Measurements from ENCODE around the gene NR2C2AP. TPM values are rescaled to one million over a fixed set of nuclear protein-coding genes. Genes with fewer than 3 reads are reported as not detected.

The NR2C2AP gene
- total and polyA plus RNA-seq, 2 of the 13 experiments (the other 11 are each of a cell fraction or from before 2014, with no cell fraction given) = 12.2 to 26.8 TPM

DNA sequence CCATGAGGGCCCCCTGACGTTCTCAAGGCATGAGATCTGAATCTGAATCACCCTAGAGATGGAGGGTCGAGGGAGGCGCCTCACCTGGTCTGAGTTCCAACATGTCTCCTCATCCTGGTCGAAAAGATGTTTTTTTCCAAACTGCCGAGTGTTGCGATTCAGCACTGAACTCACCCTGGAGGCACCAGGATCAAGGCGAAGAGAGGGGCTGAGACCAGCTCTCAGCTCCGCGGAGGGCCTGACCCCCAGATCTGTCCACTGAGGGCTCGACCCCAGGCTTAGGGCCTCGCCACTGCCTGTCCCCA lies 555 bp downstream of the NR2C2AP start (continued):
- TF ChIP-seq ZNF230 (CRISPR knock-in tag; IDR thresholded peaks at IDR 0.05) (no peak), ZNF30 (CRISPR knock-in tag; IDR thresholded peaks at IDR 0.05) (no peak), ZNF124 (CRISPR knock-in tag; IDR thresholded peaks at IDR 0.05) (no peak), ZNF784 (CRISPR knock-in tag; IDR thresholded peaks at IDR 0.05; ENCODE audit: borderline replicate concordance) (0 out of 2 replicates have a peak, but pooled peaks have one; percentile 62), MAX (IDR thresholded peaks at IDR 0.05) (no peak), ZNF274 (CRISPR knock-in tag; IDR thresholded peaks at IDR 0.05) (peak; percentile 49; the same call in 1 of the 2 replicates), ZNF598 (CRISPR knock-in tag; IDR thresholded peaks at IDR 0.05; ENCODE audit: borderline replicate concordance) (0 out of 2 replicates have a peak, but pooled peaks have one; percentile 36), FOXO4 (CRISPR knock-in tag; conservative IDR thresholded peaks at IDR 0.05) (no peak)

DNA sequence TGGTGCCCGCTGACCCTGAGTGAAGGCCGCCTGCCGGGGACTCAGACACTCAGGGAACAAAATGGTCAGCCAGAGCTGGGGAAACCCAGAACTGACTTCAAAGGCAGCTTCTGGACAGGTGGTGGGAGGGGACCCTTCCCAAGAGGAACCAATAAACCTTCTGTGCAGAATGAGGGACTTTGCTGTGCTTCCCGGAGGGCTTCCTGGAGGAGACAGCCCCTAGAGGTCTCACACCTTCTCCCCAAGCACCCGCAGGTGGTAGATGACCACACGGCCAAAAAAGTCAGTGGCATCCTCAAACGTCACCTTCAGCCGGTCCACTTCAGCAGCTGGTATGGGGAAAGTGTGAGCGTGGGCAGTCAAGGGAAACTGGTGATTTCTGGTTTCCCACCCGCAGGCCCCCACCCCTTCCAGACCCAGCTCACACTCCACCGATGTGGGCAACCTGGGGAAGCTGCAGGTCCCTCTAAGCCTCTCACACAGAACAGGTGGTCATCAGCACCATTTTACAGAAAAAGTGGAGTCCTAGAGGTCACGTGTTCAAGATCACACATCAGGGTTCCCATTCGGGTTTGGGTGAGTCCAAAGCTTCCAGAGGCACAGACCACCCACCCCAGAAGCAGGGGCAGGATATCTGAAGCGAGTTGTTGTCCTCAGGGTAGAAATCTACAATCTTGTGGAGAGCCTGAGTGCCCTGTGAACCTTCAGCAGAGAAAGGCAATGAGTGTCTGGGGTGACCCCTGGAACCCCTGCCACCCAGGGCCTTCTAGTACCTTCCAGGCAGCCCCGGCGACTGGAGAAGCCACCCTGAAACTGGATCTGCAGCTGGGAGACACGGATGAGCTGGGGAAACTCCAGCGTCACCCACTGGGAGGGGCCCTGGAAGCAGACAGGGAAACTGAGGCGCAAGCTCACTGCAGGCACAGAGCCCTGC lies 1.2 kb downstream of the NR2C2AP start:
- Histone ChIP-seq H4K20me1 (ENCODE audit: insufficient read depth, low read length) (no peaks in the 10 kb centered on the region), H3K4me2 (ENCODE audit: low read depth, low read length) (peak overlapping the region; percentile 89), H3K9ac (ENCODE audit: insufficient read depth, low read depth, low read length) (peak overlapping the region; percentile 83), H3K4me3 (replicated peaks in 1 of 3; ENCODE audit: insufficient read depth in 1 of 3, low read depth in 2 of 3, low read length in 3 of 3) (peak overlapping the region; percentile 76 to 93 (median 90)), H3K36me3 (replicated peaks in 1 of 2; ENCODE audit: control insufficient read depth in 1 of 2, insufficient read depth in 2 of 2, low read length in 2 of 2) (peaks cover 0 to 23% of the 10 kb centered on the region in 2 experiments; a peak in 3 of 5 replicates), H3K9me3 (ENCODE audit: low read length) (no peaks in the 10 kb centered on the region), H3K27me3 (ENCODE audit: control insufficient read depth in 1 of 2, insufficient read depth in 2 of 2, low read length in 2 of 2) (peaks cover 3 to 11% of the 10 kb centered on the region in 2 experiments; a peak in 2 of 5 replicates), H3K79me2 (ENCODE audit: insufficient read depth, low read length) (peaks cover 19% of the 10 kb centered on the region), H3K27ac (ENCODE audit: extremely low read length, insufficient read depth, low read length) (no peak overlapping the region), H2AFZ (ENCODE audit: low read length) (no peak overlapping the region), H3K4me1 (ENCODE audit: insufficient read depth, low read length) (peaks cover 13% of the 10 kb centered on the region)
- intact Hi-C loops (cut with micrococcal nuclease; ENCODE audit: unreplicated experiment) = no loop called here
- no TSS peak for BruUV-seq (replicated peaks)
- 94% methylated on average over 6 of the region's 19 CpGs for WGBS (ENCODE audit: low lambda C conversion rate)
- DNase-seq (ENCODE audit: low spot score) (no peak), FAIRE-seq (no peak), ATAC-seq (no peak)
- in situ Hi-C loops (cut with HindIII; ENCODE audit: extremely low pct_ligation_motif_present, low pct_unique_long_range_greater_than_20kb) = no loop called here
- ChIA-PET POLR2A (interaction anchor here (0.6 to 3.7 kb wide), 5 partner anchors 9 to 45 kb away, joined by 3 to 43 read pairs (median 9); partner anchors contain the start of genes BORCS8 and RFXANK), CTCF (ENCODE audit: low intra/inter-chr PET ratio, low total read pairs) (no interaction called here)
- TF ChIP-seq CREM (IDR thresholded peaks at IDR 0.05) = no peak
- TF ChIP-seq CREM (CRISPR knock-in tag; IDR thresholded peaks at IDR 0.05) = no peak
- TF ChIP-seq ZFP36 (IDR thresholded peaks at IDR 0.05; ENCODE audit: borderline replicate concordance, low read depth, low read length, partially characterized antibody) = peak; percentile 28

Data from HepG2 (cell line).